ENCODE data around the gene ATP6V0A1.

- no peak for TF ChIP-seq CTCF (IDR thresholded peaks at IDR 0.05)
- no peak for TF ChIP-seq POLR2A (IDR thresholded peaks at IDR 0.05; ENCODE audit: low read depth)
- TF ChIP-seq POLR2AphosphoS5 (IDR thresholded peaks at IDR 0.05): no peak
These were observed 1.7 kb downstream of the ATP6V0A1 start for GRCh38 chr17:42460371-42460770.
